ENCODE data around the gene FOXP1.

The FOXP1 gene

GRCh38 chr3:71214016-71214415 is 369.5 kb downstream of the FOXP1 start:
- Histone ChIP-seq H3K9me3 (ENCODE audit: insufficient read depth, low read depth, low read length) (no peaks in the 10 kb centered on the region), H2BK12ac (ENCODE audit: low read length) (no peak overlapping the region), H3K23ac (ENCODE audit: low read length) (no peak overlapping the region), H3K14ac (ENCODE audit: low read length) (no peak overlapping the region), H3K18ac (ENCODE audit: low read length) (no peak overlapping the region), H3K4me2 (ENCODE audit: low read length) (no peak overlapping the region), H3K4me3 (ENCODE audit: low read depth, low read length) (no peak overlapping the region), H3K4ac (ENCODE audit: low read depth, low read length) (no peak overlapping the region), H3K4me1 (ENCODE audit: control insufficient read depth in 1 of 2, insufficient read depth in 2 of 2, low read length in 2 of 2) (no peaks in the 10 kb centered on the region), H3K79me2 (ENCODE audit: control insufficient read depth, insufficient read depth, low read length, poor library complexity) (no peaks in the 10 kb centered on the region), H3K9ac (ENCODE audit: low read length) (no peak overlapping the region), H3K27me3 (ENCODE audit: insufficient read depth, low read length) (no peaks in the 10 kb centered on the region), H4K91ac (ENCODE audit: low read depth, low read length) (no peak overlapping the region), H3K79me1 (ENCODE audit: low read length) (no peaks in the 10 kb centered on the region), H4K8ac (ENCODE audit: low read depth, low read length) (no peak overlapping the region), H3K27ac (ENCODE audit: low read depth, low read length) (no peak overlapping the region), H4K12ac (ENCODE audit: low read depth, low read length) (no peak overlapping the region), H2AK5ac (ENCODE audit: low read length) (no peak overlapping the region), H3K36me3 (ENCODE audit: control insufficient read depth in 1 of 2, insufficient read depth in 2 of 2, low read length in 2 of 2) (no peaks in the 10 kb centered on the region), H2BK5ac (ENCODE audit: low read depth, low read length, poor library complexity) (no peak overlapping the region), H2AFZ (ENCODE audit: insufficient read depth, low read length, poor library complexity) (no peak overlapping the region), H2BK120ac (ENCODE audit: insufficient read depth, low read length, poor library complexity) (no peak overlapping the region)
- no CpG with 5 or more reads among the region's 4 CpGs for WGBS (ENCODE audit: extremely low coverage, insufficient coverage, insufficient read length)
- no peak for DNase-seq

DNA sequence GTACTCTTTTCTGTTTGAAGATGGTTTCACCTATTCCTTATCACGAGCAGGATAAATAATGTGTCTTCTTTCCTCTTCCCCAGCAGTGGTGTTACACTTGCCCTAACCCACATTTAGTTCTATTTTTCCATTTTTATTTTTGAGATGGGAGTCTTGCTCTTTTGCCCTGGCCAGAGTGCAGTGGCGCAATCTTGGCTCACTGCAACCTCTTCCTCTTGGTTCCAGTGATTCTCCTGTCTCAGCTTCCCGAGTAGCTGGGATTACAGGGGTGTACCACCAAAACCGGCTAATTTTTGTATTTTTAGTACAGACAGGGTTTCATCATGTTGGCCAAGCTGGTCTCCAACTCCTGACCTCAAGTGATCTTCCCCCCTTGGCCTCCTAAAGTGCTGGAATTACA is 372.4 kb downstream of the FOXP1 start:
- no peak overlapping the region for H3K23ac ChIP-seq (ENCODE audit: low read length)
- no peak overlapping the region for H4K8ac ChIP-seq (ENCODE audit: low read depth, low read length)
- WGBS (ENCODE audit: extremely low coverage, insufficient coverage, insufficient read length), result no CpG with 5 or more reads among the region's 4 CpGs
- H4K91ac ChIP-seq (ENCODE audit: low read depth, low read length), result no peak overlapping the region
- H3K9ac ChIP-seq (ENCODE audit: low read length), result no peak overlapping the region
- no peak overlapping the region for H2AFZ ChIP-seq (ENCODE audit: insufficient read depth, low read length, poor library complexity)
- no peak overlapping the region for H3K4me2 ChIP-seq (ENCODE audit: low read length)
- H2AK5ac ChIP-seq (ENCODE audit: low read length), result no peak overlapping the region
- no peak overlapping the region for H2BK12ac ChIP-seq (ENCODE audit: low read length)
- H2BK120ac ChIP-seq (ENCODE audit: insufficient read depth, low read length, poor library complexity), result no peak overlapping the region
- H3K36me3 ChIP-seq (ENCODE audit: control insufficient read depth in 1 of 2, insufficient read depth in 2 of 2, low read length in 2 of 2), result no peaks in the 10 kb centered on the region
- no peak overlapping the region for H3K27ac ChIP-seq (ENCODE audit: low read depth, low read length)
- H4K12ac ChIP-seq (ENCODE audit: low read depth, low read length), result no peak overlapping the region
- H3K4me1 ChIP-seq (ENCODE audit: control insufficient read depth in 1 of 2, insufficient read depth in 2 of 2, low read length in 2 of 2), result no peaks in the 10 kb centered on the region
- H3K9me3 ChIP-seq (ENCODE audit: insufficient read depth, low read depth, low read length), result no peaks in the 10 kb centered on the region
- no peak overlapping the region for H2BK5ac ChIP-seq (ENCODE audit: low read depth, low read length, poor library complexity)
- no peak overlapping the region for H3K4ac ChIP-seq (ENCODE audit: low read depth, low read length)
- no peak for DNase-seq
- no peaks in the 10 kb centered on the region for H3K79me1 ChIP-seq (ENCODE audit: low read length)
- no peaks in the 10 kb centered on the region for H3K79me2 ChIP-seq (ENCODE audit: control insufficient read depth, insufficient read depth, low read length, poor library complexity)
- no peak overlapping the region for H3K4me3 ChIP-seq (ENCODE audit: low read depth, low read length)
- H3K14ac ChIP-seq (ENCODE audit: low read length), result no peak overlapping the region
- H3K18ac ChIP-seq (ENCODE audit: low read length), result no peak overlapping the region
- H3K27me3 ChIP-seq (ENCODE audit: insufficient read depth, low read length), result no peaks in the 10 kb centered on the region

GRCh38 chr3:71210257-71211007 is 373.1 kb downstream of the FOXP1 start:
- Histone ChIP-seq H2BK5ac (ENCODE audit: low read depth, low read length, poor library complexity) (no peak overlapping the region), H3K18ac (ENCODE audit: low read length) (no peak overlapping the region), H4K12ac (ENCODE audit: low read depth, low read length) (no peak overlapping the region), H2BK12ac (ENCODE audit: low read length) (no peak overlapping the region), H3K4me1 (ENCODE audit: control insufficient read depth in 1 of 2, insufficient read depth in 2 of 2, low read length in 2 of 2) (no peaks in the 10 kb centered on the region), H3K79me1 (ENCODE audit: low read length) (no peaks in the 10 kb centered on the region), H3K4me3 (ENCODE audit: low read depth, low read length) (no peak overlapping the region), H3K36me3 (ENCODE audit: control insufficient read depth in 1 of 2, insufficient read depth in 2 of 2, low read length in 2 of 2) (no peaks in the 10 kb centered on the region), H3K79me2 (ENCODE audit: control insufficient read depth, insufficient read depth, low read length, poor library complexity) (no peaks in the 10 kb centered on the region), H3K9me3 (ENCODE audit: insufficient read depth, low read depth, low read length) (peaks cover 2% of the 10 kb centered on the region), H2BK120ac (ENCODE audit: insufficient read depth, low read length, poor library complexity) (no peak overlapping the region), H2AK5ac (ENCODE audit: low read length) (no peak overlapping the region), H3K14ac (ENCODE audit: low read length) (no peak overlapping the region), H4K91ac (ENCODE audit: low read depth, low read length) (no peak overlapping the region), H3K27me3 (ENCODE audit: insufficient read depth, low read length) (no peaks in the 10 kb centered on the region), H4K8ac (ENCODE audit: low read depth, low read length) (no peak overlapping the region), H3K27ac (ENCODE audit: low read depth, low read length) (no peak overlapping the region), H3K4me2 (ENCODE audit: low read length) (no peak overlapping the region), H2AFZ (ENCODE audit: insufficient read depth, low read length, poor library complexity) (no peak overlapping the region), H3K23ac (ENCODE audit: low read length) (no peak overlapping the region), H3K4ac (ENCODE audit: low read depth, low read length) (no peak overlapping the region), H3K9ac (ENCODE audit: low read length) (no peak overlapping the region)
- WGBS (ENCODE audit: extremely low coverage, insufficient coverage, insufficient read length), result no CpG with 5 or more reads among the region's 4 CpGs
- DNase-seq, result peak; percentile 16 to 54

DNA sequence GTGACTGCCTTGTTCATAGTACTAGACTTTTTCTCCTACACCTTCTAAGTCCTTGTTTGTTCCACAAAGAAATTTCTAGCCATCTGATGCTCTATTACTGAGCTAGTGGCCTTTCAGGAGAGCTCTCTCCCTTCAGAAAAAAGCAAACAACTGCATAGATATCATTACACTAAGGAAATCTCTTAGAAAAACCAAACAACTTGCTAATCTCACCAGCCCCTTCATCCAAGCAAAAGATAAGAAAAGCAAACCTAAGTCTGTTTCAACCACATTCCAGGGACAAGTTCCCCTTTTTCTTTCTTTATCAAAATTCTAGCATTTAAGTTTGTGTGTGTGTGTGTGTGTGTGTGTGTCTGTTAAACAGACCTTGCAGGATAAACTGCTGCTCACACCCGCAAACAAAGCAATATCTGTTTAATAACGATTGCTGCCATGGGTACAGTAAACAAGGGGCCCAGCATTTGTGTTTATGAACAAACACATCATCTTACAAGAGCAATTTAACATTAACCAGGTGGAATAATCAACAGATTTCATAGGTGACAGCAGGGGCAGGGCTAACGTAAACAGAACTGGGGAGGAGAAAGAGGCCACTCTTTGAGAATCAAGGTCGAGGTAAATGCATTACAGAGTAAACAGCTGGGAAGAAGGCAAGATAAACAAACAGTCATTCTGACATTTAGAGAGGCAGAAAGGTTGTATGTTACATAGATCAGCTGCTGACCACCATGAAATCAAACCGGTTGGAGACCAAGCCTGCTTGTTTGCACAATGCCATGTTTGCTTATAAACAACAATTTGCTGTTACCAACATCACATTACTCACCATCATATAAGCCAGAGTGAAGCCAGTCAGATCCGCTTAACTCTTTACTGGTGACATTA is 375.1 kb downstream of the FOXP1 start:
- Histone ChIP-seq H2BK5ac (ENCODE audit: low read depth, low read length, poor library complexity) (no peak overlapping the region), H3K4me3 (ENCODE audit: low read depth, low read length) (no peak overlapping the region), H3K18ac (ENCODE audit: low read length) (no peak overlapping the region), H3K27ac (ENCODE audit: low read depth, low read length) (peak overlapping the region; percentile 3), H3K9ac (ENCODE audit: low read length) (no peak overlapping the region), H3K4ac (ENCODE audit: low read depth, low read length) (no peak overlapping the region), H3K79me2 (ENCODE audit: control insufficient read depth, insufficient read depth, low read length, poor library complexity) (no peaks in the 10 kb centered on the region), H3K4me2 (ENCODE audit: low read length) (no peak overlapping the region), H3K9me3 (ENCODE audit: insufficient read depth, low read depth, low read length) (peaks cover 2% of the 10 kb centered on the region), H2BK120ac (ENCODE audit: insufficient read depth, low read length, poor library complexity) (no peak overlapping the region), H3K27me3 (ENCODE audit: insufficient read depth, low read length) (no peaks in the 10 kb centered on the region), H3K4me1 (ENCODE audit: control insufficient read depth in 1 of 2, insufficient read depth in 2 of 2, low read length in 2 of 2) (no peaks in the 10 kb centered on the region), H3K36me3 (ENCODE audit: control insufficient read depth in 1 of 2, insufficient read depth in 2 of 2, low read length in 2 of 2) (no peaks in the 10 kb centered on the region), H3K23ac (ENCODE audit: low read length) (no peak overlapping the region), H3K79me1 (ENCODE audit: low read length) (no peaks in the 10 kb centered on the region), H2AK5ac (ENCODE audit: low read length) (no peak overlapping the region), H2AFZ (ENCODE audit: insufficient read depth, low read length, poor library complexity) (no peak overlapping the region), H3K14ac (ENCODE audit: low read length) (no peak overlapping the region), H4K8ac (ENCODE audit: low read depth, low read length) (no peak overlapping the region), H4K91ac (ENCODE audit: low read depth, low read length) (no peak overlapping the region), H2BK12ac (ENCODE audit: low read length) (no peak overlapping the region), H4K12ac (ENCODE audit: low read depth, low read length) (no peak overlapping the region)
- peak in 1 of 2 donors; percentile 28 for DNase-seq
- WGBS (ENCODE audit: extremely low coverage, insufficient coverage, insufficient read length), result no CpG with 5 or more reads among the region's 6 CpGs

Measured in trophoblast cell (in vitro differentiated cells and primary cell).